Measurements from ENCODE around the gene UGT1A4.

The UGT1A4 gene

GRCh38 chr2:233807966-233808935 lies 89.7 kb downstream of the UGT1A4 start:
- Mint-ChIP-seq H3K36me3 (ENCODE audit: low read depth) (no peaks in the 10 kb centered on the region), H3K27me3 (ENCODE audit: low read depth) (peaks cover 25% of the 10 kb centered on the region), H3K27ac (no peak overlapping the region), H3K4me1 (no peaks in the 10 kb centered on the region), H3K4me3 (no peak overlapping the region), H3K9me3 (no peaks in the 10 kb centered on the region)
- TF ChIP-seq, protein P1, sequence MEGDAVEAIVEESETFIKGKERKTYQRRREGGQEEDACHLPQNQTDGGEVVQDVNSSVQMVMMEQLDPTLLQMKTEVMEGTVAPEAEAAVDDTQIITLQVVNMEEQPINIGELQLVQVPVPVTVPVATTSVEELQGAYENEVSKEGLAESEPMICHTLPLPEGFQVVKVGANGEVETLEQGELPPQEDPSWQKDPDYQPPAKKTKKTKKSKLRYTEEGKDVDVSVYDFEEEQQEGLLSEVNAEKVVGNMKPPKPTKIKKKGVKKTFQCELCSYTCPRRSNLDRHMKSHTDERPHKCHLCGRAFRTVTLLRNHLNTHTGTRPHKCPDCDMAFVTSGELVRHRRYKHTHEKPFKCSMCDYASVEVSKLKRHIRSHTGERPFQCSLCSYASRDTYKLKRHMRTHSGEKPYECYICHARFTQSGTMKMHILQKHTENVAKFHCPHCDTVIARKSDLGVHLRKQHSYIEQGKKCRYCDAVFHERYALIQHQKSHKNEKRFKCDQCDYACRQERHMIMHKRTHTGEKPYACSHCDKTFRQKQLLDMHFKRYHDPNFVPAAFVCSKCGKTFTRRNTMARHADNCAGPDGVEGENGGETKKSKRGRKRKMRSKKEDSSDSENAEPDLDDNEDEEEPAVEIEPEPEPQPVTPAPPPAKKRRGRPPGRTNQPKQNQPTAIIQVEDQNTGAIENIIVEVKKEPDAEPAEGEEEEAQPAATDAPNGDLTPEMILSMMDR (IDR thresholded peaks at IDR 0.05; ENCODE audit: unreplicated experiment in 3 of 3), result no peak

- Mint-ChIP-seq H3K4me3 (no peak overlapping the region), H3K9me3 (no peaks in the 10 kb centered on the region), H3K36me3 (ENCODE audit: low read depth) (no peaks in the 10 kb centered on the region), H3K27ac (no peak overlapping the region), H3K4me1 (no peaks in the 10 kb centered on the region), H3K27me3 (ENCODE audit: low read depth) (peaks cover 21% of the 10 kb centered on the region)
- TF ChIP-seq, protein P1 (IDR thresholded peaks at IDR 0.05; ENCODE audit: unreplicated experiment in 3 of 3), result no peak
These were observed 91.8 kb downstream of the UGT1A4 start for GRCh38 chr2:233810385-233810784.

DNA sequence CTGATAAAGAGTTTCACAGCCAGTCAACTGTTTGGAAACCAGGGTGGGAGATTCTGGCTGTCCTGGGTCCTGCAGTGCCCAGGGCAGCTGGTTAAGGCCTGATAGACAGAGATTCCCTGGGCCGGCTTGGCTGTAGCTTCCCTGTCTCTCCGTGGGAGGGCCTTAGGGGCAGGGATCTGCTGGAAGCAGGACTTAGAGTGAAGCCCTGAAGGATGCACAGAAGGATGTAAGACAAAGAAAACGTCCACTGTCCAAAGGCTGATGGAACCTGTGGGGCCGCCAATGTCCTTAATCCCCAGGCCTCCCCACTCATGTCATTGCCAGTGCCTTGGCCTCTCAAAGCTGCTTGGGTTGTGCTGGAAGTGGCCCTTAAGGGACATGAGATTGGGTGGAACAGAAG lies 92.6 kb downstream of the UGT1A4 start:
- Mint-ChIP-seq H3K4me1 (no peaks in the 10 kb centered on the region), H3K36me3 (ENCODE audit: low read depth) (no peaks in the 10 kb centered on the region), H3K9me3 (no peaks in the 10 kb centered on the region), H3K4me3 (no peak overlapping the region), H3K27me3 (ENCODE audit: low read depth) (peaks cover 21% of the 10 kb centered on the region), H3K27ac (no peak overlapping the region)
- TF ChIP-seq, protein P1 (IDR thresholded peaks at IDR 0.05; ENCODE audit: unreplicated experiment in 3 of 3), result no peak

GRCh38 chr2:233811732-233812131 lies 93.2 kb downstream of the UGT1A4 start:
- H3K27ac Mint-ChIP-seq, result no peak overlapping the region
- H3K4me1 Mint-ChIP-seq, result no peaks in the 10 kb centered on the region
- TF ChIP-seq, protein P1 (IDR thresholded peaks at IDR 0.05; ENCODE audit: unreplicated experiment in 3 of 3), result no peak
- H3K4me3 Mint-ChIP-seq, result no peak overlapping the region
- H3K27me3 Mint-ChIP-seq (ENCODE audit: low read depth), result peaks cover 25% of the 10 kb centered on the region
- no peaks in the 10 kb centered on the region for H3K9me3 Mint-ChIP-seq
- H3K36me3 Mint-ChIP-seq (ENCODE audit: low read depth), result no peaks in the 10 kb centered on the region

- Mint-ChIP-seq H3K27me3 (ENCODE audit: low read depth) (peaks cover 17% of the 10 kb centered on the region), H3K27ac (no peak overlapping the region), H3K9me3 (no peaks in the 10 kb centered on the region), H3K4me3 (no peak overlapping the region), H3K36me3 (ENCODE audit: low read depth) (no peaks in the 10 kb centered on the region), H3K4me1 (no peaks in the 10 kb centered on the region)
- TF ChIP-seq, protein P1 (IDR thresholded peaks at IDR 0.05; ENCODE audit: unreplicated experiment in 3 of 3), result no peak
These were observed 94.9 kb downstream of the UGT1A4 start for GRCh38 chr2:233813236-233814055.

Data from nephron (organoid).